ENCODE measurements around the gene POLR3K.

Gene POLR3K

GRCh38 chr16:85865-86264 is 32.5 kb upstream of the POLR3K start:
- in situ Hi-C loops (cut with HindIII; ENCODE audit: low sequenced_read_pairs) = no loop called here
- no peak for DNase-seq (ENCODE audit: low read depth)
- no peak for TF ChIP-seq CTCF (IDR thresholded peaks at IDR 0.05; ENCODE audit: low read depth, low read length, missing control alignments)
- no peak overlapping the region for H3K4me3 ChIP-seq (ENCODE audit: low read depth, low read length)

- in situ Hi-C loops (cut with HindIII; ENCODE audit: low sequenced_read_pairs) = no loop called here
- no peak for TF ChIP-seq CTCF (IDR thresholded peaks at IDR 0.05; ENCODE audit: low read depth, low read length, missing control alignments)
- no peak overlapping the region for H3K4me3 ChIP-seq (ENCODE audit: low read depth, low read length)
- no peak for DNase-seq (ENCODE audit: low read depth)
These were observed 32.0 kb upstream of the POLR3K start for GRCh38 chr16:85407-85782.

- DNase-seq (ENCODE audit: low read depth) = no peak
- no peak overlapping the region for H3K4me3 ChIP-seq (ENCODE audit: low read depth, low read length)
- no peak for TF ChIP-seq CTCF (IDR thresholded peaks at IDR 0.05; ENCODE audit: low read depth, low read length, missing control alignments)
- in situ Hi-C loops (cut with HindIII; ENCODE audit: low sequenced_read_pairs) = no loop called here
These were observed 31.5 kb upstream of the POLR3K start for GRCh38 chr16:84718-85406.

- DNase-seq (ENCODE audit: low read depth) = no peak
- no peak for TF ChIP-seq CTCF (IDR thresholded peaks at IDR 0.05; ENCODE audit: low read depth, low read length, missing control alignments)
- no peak overlapping the region for H3K4me3 ChIP-seq (ENCODE audit: low read depth, low read length)
- in situ Hi-C loops (cut with HindIII; ENCODE audit: low sequenced_read_pairs) = no loop called here
These were observed 30.6 kb upstream of the POLR3K start for GRCh38 chr16:83781-84615.

GRCh38 chr16:83060-83603 is 29.7 kb upstream of the POLR3K start:
- TF ChIP-seq CTCF (IDR thresholded peaks at IDR 0.05; ENCODE audit: low read depth, low read length, missing control alignments) = no peak
- no peak for DNase-seq (ENCODE audit: low read depth)

GRCh38 chr16:79151-80054 is 26.0 kb upstream of the POLR3K start:
- no peak for DNase-seq (ENCODE audit: low read depth)
- peak overlapping the region; percentile 61 for H3K4me3 ChIP-seq (ENCODE audit: low read depth, low read length)
- in situ Hi-C loops (cut with HindIII; ENCODE audit: low sequenced_read_pairs) = no loop called here
- no peak for TF ChIP-seq CTCF (IDR thresholded peaks at IDR 0.05; ENCODE audit: low read depth, low read length, missing control alignments)

More at GRCh38 chr16:83060-83603, 29.7 kb upstream of the POLR3K start:
- no peak overlapping the region for H3K4me3 ChIP-seq (ENCODE audit: low read depth, low read length)
- in situ Hi-C loops (cut with HindIII; ENCODE audit: low sequenced_read_pairs) = no loop called here
